Muscle of back (tissue), 13 donors: Measurements from ENCODE around the gene RASSF1. TPM values are rescaled to one million over a fixed set of nuclear protein-coding genes. Genes with fewer than 3 reads are reported as not detected.

Experiments
- DNase-seq, 3 donors: peaks; one replicate each; pipeline versions ENCODE4 v3.0.0 to v3.0.0-alpha.2; 2013
- long read RNA-seq, 9 donors: transcript quantifications; one replicate each; lab custom pipeline, GENCODE V29; 2026
- polyA plus RNA-seq, 10 donors: library from polyadenylated mRNA; unstranded; fragments of 120-200 nt; gene quantifications; one replicate each; pipeline ENCODE4 v1.2.1, GENCODE V29; 2013; ENCODE audit not compliant: insufficient read length in 10 of 10

The RASSF1 gene, protein sequence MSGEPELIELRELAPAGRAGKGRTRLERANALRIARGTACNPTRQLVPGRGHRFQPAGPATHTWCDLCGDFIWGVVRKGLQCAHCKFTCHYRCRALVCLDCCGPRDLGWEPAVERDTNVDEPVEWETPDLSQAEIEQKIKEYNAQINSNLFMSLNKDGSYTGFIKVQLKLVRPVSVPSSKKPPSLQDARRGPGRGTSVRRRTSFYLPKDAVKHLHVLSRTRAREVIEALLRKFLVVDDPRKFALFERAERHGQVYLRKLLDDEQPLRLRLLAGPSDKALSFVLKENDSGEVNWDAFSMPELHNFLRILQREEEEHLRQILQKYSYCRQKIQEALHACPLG
- 10 to 100 TPM; 31.3 to 43.2 (median 34.4) TPM for polyA plus RNA-seq
- long read RNA-seq, donor 1, transcript RASSF1-201 (5 exons, 1,757 nt), result major isoform, 11 of 25 reads
- long read RNA-seq, donor 1, partial matches to known transcripts, result 10 of 25 reads
- long read RNA-seq, donor 1, other reads (novel, unspliced or antisense), result 0 of 25 reads
- long read RNA-seq, donor 2, transcript RASSF1-201 (5 exons, 1,757 nt), result major isoform, 11 of 11 reads
- long read RNA-seq, donor 2, partial matches to known transcripts, result 0 of 11 reads
- long read RNA-seq, donor 2, other reads (novel, unspliced or antisense), result 0 of 11 reads
- long read RNA-seq, donor 3, result 0 reads
- long read RNA-seq, donor 4, transcript RASSF1-201 (5 exons, 1,757 nt), result major isoform, 5 of 27 reads
- long read RNA-seq, donor 4, transcript RASSF1-203 (6 exons, 1,923 nt), result major isoform, 5 of 27 reads
- long read RNA-seq, donor 4, partial matches to known transcripts, result 16 of 27 reads
- long read RNA-seq, donor 4, other reads (novel, unspliced or antisense), result 0 of 27 reads
- long read RNA-seq, donor 5, transcript RASSF1-201 (5 exons, 1,757 nt), result major isoform, 16 of 21 reads
- long read RNA-seq, donor 5, transcript RASSF1-203 (6 exons, 1,923 nt), result minor isoform, 5 of 21 reads
- long read RNA-seq, donor 5, partial matches to known transcripts, result 0 of 21 reads
- long read RNA-seq, donor 5, other reads (novel, unspliced or antisense), result 0 of 21 reads
- long read RNA-seq, donor 6, transcript RASSF1-201 (5 exons, 1,757 nt), result major isoform, 10 of 28 reads
- long read RNA-seq, donor 6, partial matches to known transcripts, result 14 of 28 reads
- long read RNA-seq, donor 6, other reads (novel, unspliced or antisense), result 0 of 28 reads
- long read RNA-seq, donor 7, transcript RASSF1-201 (5 exons, 1,757 nt), result major isoform, 13 of 31 reads
- long read RNA-seq, donor 7, partial matches to known transcripts, result 16 of 31 reads
- long read RNA-seq, donor 7, other reads (novel, unspliced or antisense), result 0 of 31 reads
- long read RNA-seq, donor 8, transcript RASSF1-201 (5 exons, 1,757 nt), result major isoform, 6 of 8 reads
- long read RNA-seq, donor 8, partial matches to known transcripts, result 0 of 8 reads
- long read RNA-seq, donor 8, other reads (novel, unspliced or antisense), result 0 of 8 reads
- long read RNA-seq, donor 9, partial matches to known transcripts, result 0 of 1 reads
- long read RNA-seq, donor 9, other reads (novel, unspliced or antisense), result 0 of 1 reads

DNA sequence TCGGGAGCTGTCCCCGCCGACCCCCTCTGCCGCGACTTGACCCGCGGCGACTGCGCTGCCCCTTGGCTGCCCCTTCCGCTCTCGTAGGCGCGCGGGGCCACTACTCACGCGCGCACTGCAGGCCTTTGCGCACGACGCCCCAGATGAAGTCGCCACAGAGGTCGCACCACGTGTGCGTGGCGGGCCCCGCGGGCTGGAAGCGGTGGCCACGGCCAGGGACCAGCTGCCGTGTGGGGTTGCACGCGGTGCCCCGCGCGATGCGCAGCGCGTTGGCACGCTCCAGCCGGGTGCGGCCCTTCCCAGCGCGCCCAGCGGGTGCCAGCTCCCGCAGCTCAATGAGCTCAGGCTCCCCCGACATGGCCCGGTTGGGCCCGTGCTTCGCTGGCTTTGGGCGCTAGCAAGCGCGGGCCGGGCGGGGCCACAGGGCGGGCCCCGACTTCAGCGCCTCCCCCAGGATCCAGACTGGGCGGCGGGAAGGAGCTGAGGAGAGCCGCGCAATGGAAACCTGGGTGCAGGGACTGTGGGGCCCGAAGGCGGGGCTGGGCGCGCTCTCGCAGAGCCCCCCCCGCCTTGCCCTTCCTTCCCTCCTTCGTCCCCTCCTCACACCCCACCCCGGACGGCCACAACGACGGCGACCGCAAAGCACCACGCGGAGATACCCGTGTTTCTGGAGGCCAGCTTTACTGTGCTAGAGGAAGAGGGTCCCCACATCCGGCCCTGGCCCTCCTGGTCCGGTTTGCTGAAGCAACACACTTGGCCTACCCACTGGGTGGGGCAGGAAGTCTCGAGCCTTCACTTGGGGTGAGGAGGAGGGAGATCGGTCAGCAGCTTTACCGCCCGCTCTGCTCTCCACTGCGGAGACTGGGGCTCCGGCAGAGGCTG lies at the start of gene RASSF1:
TSS of gene RASSF1 (minus strand) at position 389 of the 882 bp plus-strand sequence. CDS start at position 358, 31 bp downstream.
- DNase-seq, result peak; percentile 79 to 96 (median 90)

DNA sequence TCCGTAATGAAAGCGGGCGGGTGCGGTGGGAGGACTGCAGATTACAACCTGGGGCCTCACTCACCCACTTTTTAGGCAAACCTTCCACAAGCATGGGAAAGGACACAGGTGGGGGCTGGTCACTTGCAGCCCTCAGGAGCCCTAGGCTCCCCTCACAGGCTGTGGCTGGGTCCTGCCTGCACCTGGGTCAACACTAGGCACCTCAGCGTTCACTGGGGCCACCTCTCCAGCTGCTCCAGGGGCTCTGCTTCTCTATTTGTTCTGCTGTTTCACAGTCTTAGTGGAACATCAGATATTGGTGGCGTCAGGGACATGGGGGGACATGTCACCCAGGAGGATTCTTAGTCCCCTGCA lies 48.8 kb upstream of the RASSF1 start:
- DNase-seq, result no peak

DNA sequence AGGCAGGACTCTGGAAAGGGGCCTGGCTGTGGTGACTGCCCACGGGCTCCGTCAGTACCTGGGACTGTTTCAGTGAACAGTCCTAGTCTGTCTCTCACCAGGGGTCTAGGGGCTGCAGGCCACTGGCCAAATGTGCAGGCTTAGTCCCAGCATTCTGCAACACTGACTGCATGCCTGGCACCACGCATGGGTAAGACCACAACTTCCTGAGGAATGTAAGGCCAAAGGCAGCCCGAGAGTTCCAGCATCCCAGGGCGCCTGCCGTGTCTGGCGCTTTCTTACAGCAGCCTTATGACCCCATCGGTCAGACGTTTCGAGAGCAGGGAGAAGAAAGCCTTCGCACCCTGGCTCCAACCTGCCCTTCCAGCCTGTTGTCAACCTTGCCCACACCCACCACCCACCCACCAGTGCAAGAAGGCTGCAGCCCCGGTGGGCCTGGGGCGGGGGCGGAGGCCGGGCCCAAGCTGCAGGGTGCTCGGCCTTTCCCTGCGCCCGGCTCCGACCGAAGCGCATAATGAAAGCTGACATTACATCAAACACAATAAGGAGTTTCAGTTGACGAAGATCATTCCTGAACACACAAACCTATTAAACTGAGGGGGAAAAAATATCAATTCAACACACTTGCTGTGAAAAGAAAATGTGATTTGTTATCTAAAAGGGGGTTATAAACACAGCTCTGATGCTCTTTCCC lies 48.2 kb upstream of the RASSF1 start:
- no peak for DNase-seq

DNA sequence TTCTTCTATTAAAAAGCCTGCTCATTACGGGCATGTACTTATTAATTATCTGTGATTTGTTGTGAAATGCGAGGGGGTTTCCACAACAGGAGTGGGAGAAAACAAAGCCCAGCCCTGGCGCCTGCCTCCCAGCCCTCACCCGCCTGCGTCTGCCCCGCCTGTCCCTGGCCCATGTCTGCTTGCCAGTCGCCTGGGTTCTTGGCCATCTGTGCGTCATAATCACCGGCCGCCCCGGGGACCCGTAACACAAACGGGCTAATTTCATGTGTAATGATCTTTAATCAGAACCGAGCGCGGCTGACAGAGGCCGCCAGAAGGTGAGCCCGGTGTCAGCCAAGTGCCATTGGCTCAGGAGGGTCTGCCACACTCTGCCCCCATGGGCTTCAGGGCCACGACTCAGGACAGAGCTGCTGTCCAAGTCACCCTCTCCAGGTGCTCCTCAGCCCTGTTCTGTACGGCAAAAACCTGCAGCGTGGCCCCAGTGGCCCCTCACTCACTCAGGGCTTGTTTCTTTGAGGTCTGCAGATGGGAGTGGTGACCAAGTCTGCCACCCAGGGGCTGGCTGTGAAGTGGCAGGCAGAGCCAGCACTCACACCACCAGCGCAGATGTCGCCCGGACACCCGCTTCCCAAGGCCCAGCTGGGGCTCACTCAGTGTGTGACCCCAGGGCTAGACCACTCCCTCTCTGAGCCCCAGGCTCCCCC lies 47.5 kb upstream of the RASSF1 start:
- no peak for DNase-seq

DNA sequence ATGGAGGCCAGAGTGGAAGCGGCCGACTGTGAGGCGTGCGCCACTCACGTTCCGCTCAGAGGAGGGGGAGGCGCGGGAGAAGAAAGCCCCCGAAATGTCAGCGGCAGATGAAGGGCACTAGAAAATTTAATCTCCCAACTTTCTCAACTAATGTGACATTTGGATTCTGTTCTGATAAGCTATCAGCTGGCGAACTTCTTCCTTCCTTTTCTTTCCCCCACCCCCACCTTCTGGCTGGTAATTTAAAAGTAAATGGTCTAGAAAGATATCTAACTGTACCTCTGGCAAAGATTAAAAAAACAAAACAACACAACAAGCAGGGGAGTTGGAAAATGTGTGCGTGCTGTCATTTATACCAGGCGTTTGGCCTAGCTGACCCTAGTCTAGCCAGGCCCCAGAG lies 45.1 kb upstream of the RASSF1 start:
- no peak for DNase-seq

DNA sequence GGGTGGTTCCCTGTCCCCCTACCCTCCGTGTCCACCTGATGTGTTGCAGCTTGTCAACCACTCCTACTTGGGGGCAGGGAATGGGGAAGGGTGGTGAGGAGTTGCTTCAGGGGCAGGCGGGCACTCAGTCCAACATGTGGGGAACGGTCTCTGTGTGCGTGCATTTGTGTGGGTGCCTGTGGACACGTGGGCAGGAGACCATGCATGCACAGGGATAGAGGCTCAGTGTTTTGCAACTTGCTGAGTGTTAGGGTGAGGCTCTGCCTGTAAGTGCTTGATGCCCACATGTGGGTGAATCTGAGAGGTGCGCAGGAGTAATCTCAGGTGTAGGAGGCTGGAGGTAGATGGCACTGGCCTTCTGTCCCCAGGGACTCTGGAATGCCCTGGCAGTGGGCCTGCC lies 43.1 kb upstream of the RASSF1 start:
- no peak for DNase-seq

DNA sequence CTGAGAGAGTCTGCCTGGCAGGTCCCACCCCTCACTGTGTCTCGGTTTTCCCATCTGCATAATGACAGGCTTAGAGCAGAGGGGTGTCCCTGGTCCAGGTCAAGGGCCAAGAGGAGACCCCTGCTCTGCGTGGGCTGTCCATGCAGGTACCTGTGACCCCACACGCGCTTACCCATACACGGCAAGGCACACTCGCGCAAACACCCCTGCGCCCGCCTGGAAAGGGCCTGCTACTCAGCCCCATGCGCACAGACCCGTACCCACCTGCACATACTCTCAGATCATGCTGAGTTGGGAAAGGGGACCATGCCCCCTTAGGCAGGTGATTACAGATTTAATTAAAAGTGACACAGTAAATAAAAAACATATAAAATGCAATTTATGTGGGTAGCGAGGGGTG lies 42.1 kb upstream of the RASSF1 start:
- no peak for DNase-seq

DNA sequence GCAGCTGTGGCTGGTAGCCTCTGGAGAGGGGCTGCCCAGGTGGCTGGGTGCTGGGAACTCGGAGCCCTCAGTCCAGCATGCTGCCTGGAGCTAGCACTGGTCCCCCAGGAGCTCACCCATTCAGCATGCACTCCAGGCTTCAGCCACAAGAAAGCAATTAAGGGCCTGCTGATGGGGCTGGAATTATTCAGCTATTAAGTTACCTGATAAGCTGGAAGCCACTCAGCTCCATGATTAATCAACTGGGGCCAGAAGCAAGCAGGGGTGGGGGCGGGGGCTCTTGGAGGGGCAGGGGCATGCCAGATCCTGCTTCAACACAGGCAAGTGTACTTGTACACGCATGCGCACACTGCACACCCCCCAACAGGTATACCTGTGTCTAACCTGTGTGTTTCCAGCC lies 40.7 kb upstream of the RASSF1 start:
- no peak for DNase-seq

DNA sequence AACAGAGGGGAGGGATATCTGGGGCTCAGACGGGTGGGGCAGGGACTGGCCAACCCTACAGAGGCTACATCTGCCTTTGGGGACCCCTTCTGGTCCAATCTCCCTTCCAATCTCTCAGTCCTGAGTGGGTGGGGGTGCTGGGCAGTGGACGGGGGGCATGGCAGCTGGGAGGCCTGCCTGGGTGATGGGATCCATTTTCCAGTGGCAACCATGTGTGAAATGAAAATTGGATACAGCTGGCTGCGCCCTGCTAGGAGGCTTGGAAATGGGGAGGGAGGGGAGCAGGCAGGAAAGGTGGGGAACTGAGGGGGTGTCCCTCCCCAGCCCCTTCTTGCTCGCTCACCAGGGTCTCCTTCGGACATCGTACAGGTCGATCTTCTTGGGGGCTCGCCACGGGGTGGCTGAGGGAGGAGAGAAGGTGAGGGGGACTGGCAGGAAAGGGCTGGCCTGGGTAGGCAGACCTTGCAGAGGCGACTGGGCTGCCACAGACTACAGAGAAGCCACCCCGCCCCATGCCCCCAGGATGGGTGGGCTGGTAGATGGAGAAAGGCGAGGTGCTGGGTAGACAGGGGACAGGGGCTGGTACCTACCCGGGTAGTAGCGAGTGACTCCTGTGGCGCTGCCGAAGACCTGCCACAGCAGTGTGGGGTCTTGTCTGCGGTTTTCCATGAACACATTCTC lies 39.9 kb upstream of the RASSF1 start:
- no peak for DNase-seq

DNA sequence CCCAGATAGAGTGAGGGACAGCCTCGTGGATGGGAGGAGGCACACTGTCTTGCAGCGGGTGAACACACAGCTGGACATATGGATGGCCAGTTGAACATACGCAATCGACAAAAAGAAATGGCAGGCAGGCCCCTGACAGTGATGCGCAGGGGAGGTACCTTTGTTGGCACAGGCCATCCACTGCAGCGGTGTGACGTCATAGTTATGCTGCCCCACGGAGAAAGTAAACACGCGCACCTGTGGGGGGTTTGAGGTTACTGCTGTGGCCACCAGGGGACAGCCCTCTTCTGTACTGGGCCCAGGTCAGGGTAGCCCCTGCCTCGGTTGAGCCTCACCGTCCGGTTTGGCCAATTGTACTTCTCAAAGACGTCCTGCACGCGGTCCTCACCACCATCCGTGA lies 38.1 kb upstream of the RASSF1 start:
- DNase-seq, result no peak

DNA sequence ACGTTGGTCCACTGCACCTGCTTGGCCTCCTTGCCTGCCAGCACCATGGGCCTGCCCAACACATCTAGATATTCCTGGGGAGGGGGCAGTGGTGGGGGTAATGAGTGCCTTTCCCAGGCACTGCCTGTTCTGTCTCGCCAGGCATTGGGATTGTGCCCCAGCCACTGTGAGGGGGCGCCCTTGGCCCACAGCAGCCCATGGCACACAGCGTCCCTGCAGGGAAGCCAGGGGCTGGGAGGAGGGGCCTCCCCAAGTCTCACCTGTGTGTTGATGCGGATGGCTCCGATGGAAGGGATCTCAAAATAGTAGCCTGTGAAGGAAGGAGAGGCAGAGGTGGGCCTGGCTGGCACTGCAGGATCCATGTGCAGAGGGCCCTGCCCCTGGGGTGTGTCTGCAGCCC lies 37.4 kb upstream of the RASSF1 start:
- DNase-seq, result no peak

DNA sequence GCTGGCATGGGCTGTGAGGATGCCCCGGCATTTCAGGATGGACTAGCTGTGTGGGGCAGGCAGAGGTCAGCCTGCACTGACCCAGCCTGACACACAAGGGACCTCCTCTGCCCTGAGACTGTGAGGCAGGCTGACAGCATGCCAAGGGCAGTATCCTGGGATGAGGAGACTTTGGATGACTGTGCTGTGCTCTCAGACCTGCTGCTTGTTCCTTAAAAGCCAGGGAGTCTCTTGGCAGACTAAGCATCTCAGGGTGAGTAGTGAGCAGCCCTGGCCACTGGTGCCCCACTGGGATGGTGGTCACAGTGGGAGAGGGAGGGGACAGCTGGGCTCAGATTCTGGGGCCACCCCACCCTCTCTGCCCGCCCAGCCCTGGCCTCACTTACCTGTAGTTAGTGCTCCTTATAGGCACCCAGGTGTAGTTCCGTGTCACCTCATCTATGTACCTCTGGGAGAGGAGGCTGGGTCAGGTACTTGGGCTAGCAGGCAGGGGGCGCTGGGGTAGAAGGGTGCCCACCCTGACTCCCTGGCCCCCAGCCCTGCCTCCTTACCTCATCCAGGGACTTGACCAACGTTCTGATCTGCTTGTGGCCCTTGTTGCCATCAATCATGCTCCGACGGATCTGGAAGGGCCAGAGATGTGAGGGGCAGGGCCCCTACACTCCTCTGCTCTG lies 34.8 kb upstream of the RASSF1 start:
- DNase-seq, result no peak

DNA sequence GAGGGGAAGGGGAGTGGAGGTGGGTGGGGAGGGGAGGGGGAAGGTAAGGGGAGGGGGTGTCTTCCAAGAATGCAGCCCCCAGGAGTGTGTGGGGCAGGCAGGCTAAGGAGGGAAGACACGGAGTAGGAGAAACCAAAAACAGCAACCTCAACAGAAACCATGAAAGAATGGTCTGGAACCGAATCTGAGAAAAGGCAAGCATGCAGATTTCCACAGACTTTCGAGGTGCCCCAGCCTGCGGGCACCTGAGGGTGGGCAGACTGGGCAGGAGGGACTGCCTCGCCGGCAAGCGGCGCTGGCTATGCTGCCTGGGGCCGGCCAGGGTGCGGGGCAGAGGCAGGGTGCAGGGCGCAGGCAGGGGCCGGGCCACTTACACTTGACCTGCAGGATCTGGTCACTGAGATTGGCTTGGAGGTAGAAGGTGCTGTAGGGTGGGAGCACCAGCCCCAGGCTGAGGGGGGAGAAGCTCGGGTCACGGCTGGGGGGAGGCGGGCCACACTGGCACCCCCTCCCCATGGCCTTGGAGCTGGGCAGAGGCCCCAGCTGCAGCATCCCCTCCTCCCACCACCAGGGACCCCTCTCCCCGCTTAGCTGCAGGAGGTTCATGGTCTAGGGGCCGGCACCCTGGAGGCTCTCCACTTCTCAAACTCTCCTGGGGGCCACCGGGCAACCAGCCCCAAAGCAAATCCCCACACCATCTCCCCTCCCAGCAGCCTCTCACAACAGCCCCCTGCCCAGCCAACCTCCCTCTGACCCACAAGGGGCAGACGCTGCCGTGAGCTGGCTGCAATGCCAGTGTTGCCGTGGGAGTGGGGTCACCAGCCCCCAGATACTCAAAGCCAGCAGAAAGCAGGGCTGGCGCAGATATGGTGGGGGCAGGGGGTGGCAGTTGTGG lies 34.0 kb upstream of the RASSF1 start:
- DNase-seq, result no peak

DNA sequence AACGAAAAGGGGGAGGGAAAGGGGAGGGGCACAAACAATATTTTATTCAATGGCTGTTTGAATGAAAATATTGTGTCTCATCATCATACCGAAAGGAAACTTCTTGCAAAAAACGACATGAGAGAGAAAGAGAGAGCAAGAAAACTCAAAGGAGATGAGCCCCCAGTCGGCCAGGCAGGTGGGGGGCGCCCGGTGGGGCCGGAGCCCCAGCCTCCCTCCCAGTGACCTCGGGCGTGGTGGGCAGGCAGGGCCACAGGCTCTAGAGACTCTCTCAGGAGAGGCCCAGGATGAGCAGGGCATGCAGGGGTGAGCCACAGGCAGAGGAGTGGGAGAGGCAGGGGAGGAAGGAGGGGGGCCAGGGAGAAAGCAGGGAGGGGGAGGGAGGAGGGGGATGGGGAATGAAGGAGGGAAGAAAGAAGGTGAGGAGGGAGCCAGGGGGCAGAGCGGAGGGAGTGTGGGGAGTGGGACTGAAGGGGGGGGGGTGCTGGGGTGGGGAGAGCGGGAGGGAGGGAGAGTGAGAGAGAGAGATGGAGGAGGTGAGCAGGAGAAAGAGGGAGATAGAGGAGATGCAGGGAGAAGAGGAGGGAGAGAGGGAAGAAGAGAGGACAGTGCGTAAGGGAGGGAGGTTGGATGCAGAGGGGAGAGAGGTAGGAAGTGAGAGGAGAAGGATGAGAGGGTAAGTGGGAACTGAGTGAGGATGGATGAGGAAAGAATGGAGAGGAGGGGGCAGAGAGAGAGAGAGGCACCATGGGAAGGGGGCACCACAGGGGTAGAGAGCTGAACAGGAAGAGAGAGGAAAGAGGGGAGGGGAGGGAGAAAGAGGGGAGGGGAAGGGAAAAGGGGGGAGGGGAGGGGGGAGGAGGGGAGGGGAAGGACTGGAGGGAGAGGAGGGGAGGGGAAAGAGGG lies 32.8 kb upstream of the RASSF1 start:
- no peak for DNase-seq

DNA sequence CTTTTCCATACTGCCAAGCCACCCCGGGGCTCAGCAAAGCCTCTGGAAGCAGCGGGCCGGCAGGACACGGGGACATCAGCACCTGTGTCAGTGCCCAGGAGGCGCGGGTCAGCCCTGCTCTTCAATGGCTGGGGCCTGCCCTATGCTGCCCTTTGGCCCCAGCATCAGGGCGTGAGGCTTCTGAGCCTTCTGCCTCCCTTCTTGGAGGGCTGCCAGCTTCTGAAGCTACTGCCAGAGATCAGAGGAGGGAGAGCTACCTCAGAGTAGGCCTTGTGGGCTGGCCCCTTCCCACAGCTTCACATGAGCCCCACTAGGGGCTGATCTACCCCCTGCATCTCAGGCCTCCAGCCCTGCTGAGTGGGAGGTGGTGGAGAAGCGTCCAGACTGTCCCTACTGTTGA lies 31.7 kb upstream of the RASSF1 start:
- no peak for DNase-seq
